Measurements from ENCODE around the gene COQ10A. TPM values are rescaled to one million over a fixed set of nuclear protein-coding genes. Genes with fewer than 3 reads are reported as not detected.

COQ10A gene
- total and polyA plus RNA-seq, 4 donors, result 13.4 to 29.9 (median 21.9) TPM

GRCh38 chr12:56286044-56286830, 19.5 kb downstream of the COQ10A start:
- no peak for DNase-seq (ENCODE audit: low read depth in 4 of 6, low spot score in 6 of 6)
- Histone ChIP-seq H3K9me3 (ENCODE audit: control insufficient read depth, insufficient read depth, low read length) (no peaks in the 10 kb centered on the region), H3K4me1 (ENCODE audit: control insufficient read depth, insufficient read depth, low read length) (no peaks in the 10 kb centered on the region), H3K4me3 (ENCODE audit: low read depth, low read length) (no peak overlapping the region), H3K27ac (ENCODE audit: low read depth, low read length) (no peak overlapping the region), H3K27me3 (ENCODE audit: control insufficient read depth, insufficient read depth, low read length) (no peaks in the 10 kb centered on the region), H3K36me3 (ENCODE audit: control insufficient read depth, insufficient read depth, low read length) (peaks cover 50% of the 10 kb centered on the region)
- WGBS (ENCODE audit: insufficient coverage), result 100% methylated on average over 1 of the region's 4 CpGs

DNA sequence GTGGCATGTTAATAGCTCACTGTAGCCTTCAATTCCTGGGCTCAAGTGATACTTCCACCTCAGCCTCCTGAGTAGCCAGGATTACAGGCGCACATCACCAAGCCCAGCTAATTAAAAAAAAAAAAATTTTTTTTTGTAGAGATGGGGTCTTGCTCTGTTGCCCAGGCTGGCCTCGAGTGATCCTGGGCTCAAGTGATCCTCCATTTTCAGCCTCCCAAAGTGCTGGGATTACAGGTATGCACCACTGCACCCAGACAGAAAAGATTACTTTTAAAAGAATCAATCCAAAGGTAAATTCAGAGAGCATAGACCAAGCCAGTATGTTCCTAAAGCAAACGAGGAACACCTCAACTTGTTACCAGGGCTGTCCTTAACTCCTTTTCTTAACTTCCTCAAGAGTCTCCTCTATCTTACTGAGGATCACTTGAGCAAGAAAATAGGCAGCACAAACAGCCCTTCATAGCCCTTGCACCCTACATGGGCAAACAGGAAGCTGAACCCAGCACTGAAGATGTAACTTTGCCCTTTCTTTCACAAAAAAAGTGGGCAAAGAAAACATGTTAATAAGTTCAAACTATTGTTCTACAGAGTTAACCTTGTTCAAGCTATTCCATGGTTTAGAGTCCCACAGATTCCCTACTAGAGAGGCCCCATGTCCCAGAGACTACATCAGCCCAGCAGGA, 22.1 kb downstream of the COQ10A start:
- 89% methylated on average over 1 of the region's 3 CpGs for WGBS (ENCODE audit: insufficient coverage)
- Histone ChIP-seq H3K4me1 (ENCODE audit: control insufficient read depth, insufficient read depth, low read length) (no peaks in the 10 kb centered on the region), H3K36me3 (ENCODE audit: control insufficient read depth, insufficient read depth, low read length) (peaks cover 28% of the 10 kb centered on the region), H3K4me3 (ENCODE audit: low read depth, low read length) (no peak overlapping the region), H3K27ac (ENCODE audit: low read depth, low read length) (no peak overlapping the region), H3K9me3 (ENCODE audit: control insufficient read depth, insufficient read depth, low read length) (no peaks in the 10 kb centered on the region), H3K27me3 (ENCODE audit: control insufficient read depth, insufficient read depth, low read length) (no peaks in the 10 kb centered on the region)
- no peak for DNase-seq (ENCODE audit: low read depth in 4 of 6, low spot score in 6 of 6)

- Histone ChIP-seq H3K4me1 (ENCODE audit: control insufficient read depth, insufficient read depth, low read length) (peaks cover 4% of the 10 kb centered on the region), H3K27ac (ENCODE audit: low read depth, low read length) (no peak overlapping the region)
- WGBS (ENCODE audit: insufficient coverage), result 94% methylated on average over 2 of the region's 5 CpGs
These were observed 27.1 kb downstream of the COQ10A start for GRCh38 chr12:56293795-56294194.

GRCh38 chr12:56296295-56296694, 29.6 kb downstream of the COQ10A start:
- no peaks in the 10 kb centered on the region for H3K27me3 ChIP-seq (ENCODE audit: control insufficient read depth, insufficient read depth, low read length)
- H3K4me1 ChIP-seq (ENCODE audit: control insufficient read depth, insufficient read depth, low read length), result peaks cover 16% of the 10 kb centered on the region
- no peak overlapping the region for H3K27ac ChIP-seq (ENCODE audit: low read depth, low read length)

More at GRCh38 chr12:56293795-56294194, 27.1 kb downstream of the COQ10A start:
- H3K27me3 ChIP-seq (ENCODE audit: control insufficient read depth, insufficient read depth, low read length), result no peaks in the 10 kb centered on the region
- no peaks in the 10 kb centered on the region for H3K9me3 ChIP-seq (ENCODE audit: control insufficient read depth, insufficient read depth, low read length)
- no peak overlapping the region for H3K4me3 ChIP-seq (ENCODE audit: low read depth, low read length)
- DNase-seq (ENCODE audit: low read depth in 4 of 6, low spot score in 6 of 6), result no peak
- H3K36me3 ChIP-seq (ENCODE audit: control insufficient read depth, insufficient read depth, low read length), result peaks cover 34% of the 10 kb centered on the region

DNA sequence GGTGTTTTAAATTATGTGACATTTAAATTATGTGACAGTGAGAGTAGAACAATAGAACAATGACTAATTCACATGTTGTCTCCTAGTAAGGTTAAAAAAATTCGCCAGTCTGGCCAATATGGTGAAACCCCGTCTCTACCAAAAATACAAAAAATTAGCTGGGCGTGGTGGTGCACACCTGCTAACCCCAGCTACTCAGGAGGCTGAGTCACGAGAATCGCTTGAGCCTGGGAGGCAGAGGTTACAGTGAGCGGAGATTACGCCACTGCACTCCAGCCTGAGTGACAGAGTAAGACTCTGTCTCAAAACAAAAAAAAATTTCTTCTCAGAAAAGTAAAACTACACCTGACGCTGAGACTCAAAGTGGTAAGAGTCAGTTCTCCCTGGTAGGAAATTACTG, 30.7 kb downstream of the COQ10A start:
- 100% methylated on average over 2 of the region's 8 CpGs for WGBS (ENCODE audit: insufficient coverage)
- peaks cover 18% of the 10 kb centered on the region for H3K4me1 ChIP-seq (ENCODE audit: control insufficient read depth, insufficient read depth, low read length)
- no peak overlapping the region for H3K27ac ChIP-seq (ENCODE audit: low read depth, low read length)
- H3K27me3 ChIP-seq (ENCODE audit: control insufficient read depth, insufficient read depth, low read length), result no peaks in the 10 kb centered on the region
- peaks cover 21% of the 10 kb centered on the region for H3K36me3 ChIP-seq (ENCODE audit: control insufficient read depth, insufficient read depth, low read length)
- no peak overlapping the region for H3K4me3 ChIP-seq (ENCODE audit: low read depth, low read length)
- DNase-seq (ENCODE audit: low read depth in 4 of 6, low spot score in 6 of 6), result no peak
- H3K9me3 ChIP-seq (ENCODE audit: control insufficient read depth, insufficient read depth, low read length), result no peaks in the 10 kb centered on the region

More at GRCh38 chr12:56296295-56296694, 29.6 kb downstream of the COQ10A start:
- DNase-seq (ENCODE audit: low read depth in 4 of 6, low spot score in 6 of 6), result no peak
- WGBS (ENCODE audit: insufficient coverage), result no CpG with 5 or more reads among the region's 5 CpGs
- peaks cover 23% of the 10 kb centered on the region for H3K36me3 ChIP-seq (ENCODE audit: control insufficient read depth, insufficient read depth, low read length)
- no peak overlapping the region for H3K4me3 ChIP-seq (ENCODE audit: low read depth, low read length)
- H3K9me3 ChIP-seq (ENCODE audit: control insufficient read depth, insufficient read depth, low read length), result no peaks in the 10 kb centered on the region

DNA sequence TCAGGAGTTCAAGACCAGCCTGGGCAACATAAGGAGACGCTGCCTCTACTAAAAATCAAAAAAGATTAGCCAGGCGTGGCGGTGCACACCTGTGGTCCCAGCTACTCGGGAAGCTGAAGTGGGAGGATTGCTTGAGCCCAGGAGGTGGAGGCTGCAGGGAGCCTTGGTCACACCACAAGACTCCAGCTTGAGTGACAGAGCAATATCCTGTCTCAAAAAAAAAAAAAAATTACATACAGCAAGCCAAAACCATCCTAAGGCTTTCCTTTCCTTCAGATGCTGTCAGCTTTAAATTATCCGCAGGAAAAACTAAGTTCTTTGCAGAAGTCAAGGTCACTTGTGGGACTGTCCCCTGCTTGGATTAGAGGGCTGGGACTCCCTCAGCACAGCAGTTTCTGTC, 32.1 kb downstream of the COQ10A start:
- H3K36me3 ChIP-seq (ENCODE audit: control insufficient read depth, insufficient read depth, low read length), result peaks cover 29% of the 10 kb centered on the region
- no peak for DNase-seq (ENCODE audit: low read depth in 4 of 6, low spot score in 6 of 6)
- no peak overlapping the region for H3K27ac ChIP-seq (ENCODE audit: low read depth, low read length)
- no peaks in the 10 kb centered on the region for H3K9me3 ChIP-seq (ENCODE audit: control insufficient read depth, insufficient read depth, low read length)
- no peaks in the 10 kb centered on the region for H3K27me3 ChIP-seq (ENCODE audit: control insufficient read depth, insufficient read depth, low read length)
- H3K4me1 ChIP-seq (ENCODE audit: control insufficient read depth, insufficient read depth, low read length), result peaks cover 18% of the 10 kb centered on the region
- WGBS (ENCODE audit: insufficient coverage), result 81% methylated on average over 5 of the region's 5 CpGs
- H3K4me3 ChIP-seq (ENCODE audit: low read depth, low read length), result peak overlapping the region; percentile 80

GRCh38 chr12:56299308-56299852, 32.6 kb downstream of the COQ10A start:
- Histone ChIP-seq H3K27me3 (ENCODE audit: control insufficient read depth, insufficient read depth, low read length) (no peaks in the 10 kb centered on the region), H3K36me3 (ENCODE audit: control insufficient read depth, insufficient read depth, low read length) (peaks cover 30% of the 10 kb centered on the region), H3K4me1 (ENCODE audit: control insufficient read depth, insufficient read depth, low read length) (peaks cover 18% of the 10 kb centered on the region), H3K4me3 (ENCODE audit: low read depth, low read length) (peak overlapping the region; percentile 80), H3K27ac (ENCODE audit: low read depth, low read length) (peak overlapping the region; percentile 97), H3K9me3 (ENCODE audit: control insufficient read depth, insufficient read depth, low read length) (no peaks in the 10 kb centered on the region)
- peak in 1 of 6 donors; percentile 27 for DNase-seq (ENCODE audit: low read depth in 4 of 6, low spot score in 6 of 6)
- WGBS (ENCODE audit: insufficient coverage), result 0% methylated on average over 5 of the region's 10 CpGs

GRCh38 chr12:56299853-56300643, 33.3 kb downstream of the COQ10A start, which contains the start of gene CS:
Gene CS (minus strand): TSS chr12:56300330. CDS start chr12:56300201, 129 bp downstream.
- peak within 1 kb of the TSS; percentile 80 for H3K4me3 ChIP-seq (ENCODE audit: low read depth, low read length)
- H3K27me3 ChIP-seq (ENCODE audit: control insufficient read depth, insufficient read depth, low read length), result no peaks in the 10 kb centered on the region
- no peaks in the 10 kb centered on the region for H3K9me3 ChIP-seq (ENCODE audit: control insufficient read depth, insufficient read depth, low read length)
- peak; percentile 91 to 99 (median 98) for DNase-seq (ENCODE audit: low read depth in 4 of 6, low spot score in 6 of 6)
- peaks cover 30% of the 10 kb centered on the region for H3K36me3 ChIP-seq (ENCODE audit: control insufficient read depth, insufficient read depth, low read length)
- peak within 1 kb of the TSS; percentile 97 for H3K27ac ChIP-seq (ENCODE audit: low read depth, low read length)
- 0% methylated on average over 54 of the region's 63 CpGs for WGBS (ENCODE audit: insufficient coverage)
- H3K4me1 ChIP-seq (ENCODE audit: control insufficient read depth, insufficient read depth, low read length), result peaks cover 18% of the 10 kb centered on the region
